H1 (cell line): Measurements from ENCODE around the gene UXT.

Experiments used
- CTCF ChIP-seq, 3 experiments: IDR thresholded peaks; 1 replicate in 2 of 3; 2 replicates in 1 of 3; pipeline versions ENCODE4 v1.5.1 to v1.6.1; 2011; ENCODE audit warnings: low read length in 3 of 3, mild to moderate bottlenecking in 3 of 3, inconsistent platforms in 2 of 3, low read depth in 1 of 3, moderate library complexity in 1 of 3; ENCODE audit not compliant: insufficient read depth in 1 of 3; ENCODE audit errors: control extremely low read depth in 1 of 3
- EZH2 ChIP-seq: fragments of 200-600 bp; sonication (generic); IDR thresholded peaks from 2 replicates; pipeline ENCODE4 v1.7.1; 2012; ENCODE audit warnings: low read depth, mild to moderate bottlenecking, moderate library complexity, low read length, inconsistent platforms; ENCODE audit not compliant: severe bottlenecking
- HDAC2 ChIP-seq, 2 experiments: fragments of 300-600 bp in 1 of 2; sonication (generic) in 1 of 2; IDR thresholded peaks; 2 replicates each; pipeline ENCODE4 v1.6.1; 2011 to 2012; ENCODE audit warnings: low read depth in 2 of 2, low read length in 2 of 2, mild to moderate bottlenecking in 2 of 2, moderate library complexity in 2 of 2, borderline replicate concordance in 1 of 2, inconsistent platforms in 1 of 2
- MAFK ChIP-seq: IDR thresholded peaks from 2 replicates; pipeline ENCODE4 v1.6.1; 2012; ENCODE audit warnings: low read depth, mild to moderate bottlenecking, improper control_type of control experiment, low read length
- RFX5 ChIP-seq: IDR thresholded peaks from 2 replicates; pipeline ENCODE4 v1.6.1; 2011; ENCODE audit warnings: low read depth, low read length, improper control_type of control experiment, borderline replicate concordance
- SIN3A ChIP-seq, 2 experiments: IDR thresholded peaks in 1 of 2; conservative IDR thresholded peaks in 1 of 2; 2 replicates each; pipeline ENCODE4 v1.6.1; 2011 to 2012; ENCODE audit warnings: low read length in 2 of 2, improper control_type of control experiment in 1 of 2, low read depth in 1 of 2, mild to moderate bottlenecking in 1 of 2
- SRF ChIP-seq: IDR thresholded peaks from 2 replicates; pipeline ENCODE4 v1.6.1; 2011; ENCODE audit warnings: mild to moderate bottlenecking, low read depth, low read length, moderate library complexity
- SUZ12 ChIP-seq: fragments of 200-600 bp; sonication (generic); IDR thresholded peaks from 2 replicates; pipeline ENCODE4 v1.6.1; 2012; ENCODE audit warnings: mild to moderate bottlenecking, inconsistent platforms, low read length, moderate library complexity, mixed read lengths
- YY1 ChIP-seq: IDR thresholded peaks from 2 replicates; pipeline ENCODE4 v1.6.1; 2011; ENCODE audit warnings: low read depth, mild to moderate bottlenecking, low read length
- TF ChIP-seq, protein P1 (sequence below): IDR thresholded peaks from 2 replicates; pipeline ENCODE4 v1.6.1; 2012; ENCODE audit warnings: inconsistent platforms

DNA sequence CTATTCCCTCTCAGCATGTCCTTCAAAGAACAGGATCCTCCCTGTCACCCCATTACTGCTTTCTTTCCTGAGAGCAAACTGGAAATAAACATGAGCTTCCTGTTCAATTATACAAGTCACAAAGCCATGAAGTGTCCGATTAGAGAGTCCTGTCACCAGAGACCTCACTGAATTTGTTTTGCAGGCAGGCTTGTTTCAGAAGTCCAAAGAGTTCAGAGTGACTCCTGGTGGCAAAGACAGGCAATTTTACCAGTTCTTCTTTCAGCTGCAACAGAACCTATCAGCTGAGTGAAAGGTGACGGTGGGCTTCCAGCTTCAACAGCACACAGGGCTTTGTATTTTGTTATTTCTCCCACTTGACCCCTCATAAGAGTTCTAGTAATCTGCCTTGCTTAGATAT is 15.1 kb downstream of the UXT start:
- no peak for TF ChIP-seq RFX5
- no peak for TF ChIP-seq HDAC2 (IDR thresholded peaks at IDR 0.05; ENCODE audit: borderline replicate concordance in 1 of 2, low read depth in 2 of 2, low read length in 2 of 2)
- no peak for TF ChIP-seq SUZ12
- TF ChIP-seq, protein P1, sequence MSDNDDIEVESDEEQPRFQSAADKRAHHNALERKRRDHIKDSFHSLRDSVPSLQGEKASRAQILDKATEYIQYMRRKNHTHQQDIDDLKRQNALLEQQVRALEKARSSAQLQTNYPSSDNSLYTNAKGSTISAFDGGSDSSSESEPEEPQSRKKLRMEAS: no peak
- no peak for TF ChIP-seq MAFK
- TF ChIP-seq CTCF (IDR thresholded peaks at IDR 0.05; ENCODE audit: control extremely low read depth in 1 of 3, insufficient read depth in 1 of 3, low read depth in 1 of 3, low read length in 3 of 3): peak in 2 of 3 experiments; percentile 36 to 39; a peak in 3 of 4 replicates
- TF ChIP-seq SIN3A (conservative IDR thresholded peaks at IDR 0.05 in 1 of 2, IDR thresholded peaks at IDR 0.05 in 1 of 2; ENCODE audit: low read depth in 1 of 2, low read length in 2 of 2): no peak
- TF ChIP-seq EZH2: no peak
- TF ChIP-seq SRF: no peak
- TF ChIP-seq YY1: no peak
